Measurements from ENCODE around the gene S100A7A. TPM values are rescaled to one million over a fixed set of nuclear protein-coding genes. Genes with fewer than 3 reads are reported as not detected.
A peak's percentile ranks its signal among the peaks of the same experiment; 100 is the strongest.
"Not testable (repeated sequence)": the region's sequence is repeated elsewhere in the genome, so short reads cannot be mapped to it uniquely, and the experiment has no call there.

S100A7A gene
- total RNA-seq, 2 donors from 2014 or later, result not detected

- no peak for DNase-seq (ENCODE audit: low spot score)
- intact Hi-C loops (cut with DNase I), result no loop called here
Observed at GRCh38 chr1:153443486-153443885, 27.2 kb downstream of the S100A7A start.

DNA sequence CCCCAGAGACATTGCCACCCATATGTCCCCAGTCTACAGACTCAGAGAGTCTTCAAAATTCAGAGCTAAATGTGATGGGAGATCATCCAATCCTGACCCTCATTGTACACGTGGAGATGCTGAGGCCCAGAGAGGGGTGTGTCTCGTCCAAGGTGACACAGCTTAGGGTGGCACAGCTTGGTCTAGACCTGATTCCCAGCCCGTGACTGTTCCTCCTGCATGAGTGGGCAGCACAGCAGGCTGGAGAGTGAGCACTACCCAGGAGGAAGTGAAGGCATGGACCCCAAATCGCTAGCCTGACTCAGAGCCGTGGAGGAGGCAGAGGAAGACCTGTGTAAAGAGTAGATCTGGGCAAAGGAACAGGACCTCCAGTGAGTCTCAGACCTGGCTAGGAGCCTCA lies 27.8 kb downstream of the S100A7A start:
- intact Hi-C loops (cut with DNase I), result no loop called here
- no peak for DNase-seq (ENCODE audit: low spot score)

GRCh38 chr1:153447498-153448170 lies 31.3 kb downstream of the S100A7A start:
- DNase-seq (ENCODE audit: low spot score), result no peak
- intact Hi-C loops (cut with DNase I), result no loop called here

DNA sequence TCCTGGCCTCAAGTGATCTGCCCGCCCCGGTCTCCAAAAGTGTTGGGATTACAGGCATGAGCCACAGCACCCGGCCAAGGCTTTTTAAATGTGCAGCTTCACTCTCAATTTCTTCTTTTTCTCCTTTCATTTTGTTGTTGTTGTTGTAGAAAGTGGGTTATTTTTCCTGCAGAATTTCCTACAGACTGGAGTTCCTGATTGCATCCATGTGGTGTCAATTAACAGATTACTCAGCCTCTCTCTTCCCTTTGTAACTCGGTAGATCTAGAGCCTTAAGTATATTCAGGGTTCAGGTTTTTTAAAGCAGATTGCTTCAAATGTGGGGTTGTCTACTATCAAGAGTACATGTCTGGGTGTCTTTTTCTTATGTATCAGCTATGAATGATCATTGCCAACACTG lies 32.5 kb downstream of the S100A7A start:
- DNase-seq (ENCODE audit: low spot score); intact Hi-C loops (cut with DNase I): not testable (repeated sequence)

DNA sequence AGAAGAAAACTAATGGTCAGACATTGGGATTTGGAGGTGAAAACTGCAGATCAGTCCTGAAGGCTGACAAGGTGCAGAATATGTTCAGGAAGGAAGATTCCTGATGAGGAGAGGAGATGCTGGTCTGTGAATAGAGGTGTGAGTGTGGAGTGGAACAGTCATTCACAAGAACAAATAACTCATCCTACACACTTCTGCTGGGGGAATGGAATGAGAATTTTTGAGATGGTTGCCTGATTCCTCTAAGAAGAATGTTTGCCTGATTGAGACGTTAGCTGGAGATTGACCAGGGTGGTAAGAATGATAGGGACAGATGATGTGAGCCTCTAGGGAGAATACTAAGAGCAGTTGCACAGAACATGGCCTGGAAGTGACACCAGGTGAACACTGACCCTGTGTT lies 40.1 kb downstream of the S100A7A start:
- no peak for DNase-seq (ENCODE audit: low spot score)
- intact Hi-C loops (cut with DNase I), result no loop called here

DNA sequence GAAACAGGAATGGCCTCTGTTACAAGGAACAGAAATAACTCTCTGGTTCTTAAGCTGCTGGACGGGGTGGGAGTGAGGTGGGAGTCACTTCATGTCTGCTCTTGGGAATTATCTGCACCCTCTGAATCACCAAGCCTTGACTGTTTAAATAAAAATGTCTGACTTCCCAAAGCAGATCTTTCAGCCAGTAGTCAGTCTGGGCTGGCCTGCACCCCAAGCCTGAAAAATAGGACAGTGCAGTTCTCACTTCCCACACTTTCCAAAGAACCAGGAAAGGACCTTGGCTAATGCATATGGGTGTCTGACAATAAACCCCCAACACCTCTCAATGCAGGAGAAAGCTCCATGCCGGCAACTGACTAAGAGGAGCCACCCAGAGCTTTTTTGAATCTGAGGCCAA lies 43.3 kb downstream of the S100A7A start:
- no peak for DNase-seq (ENCODE audit: low spot score)
- intact Hi-C loops (cut with DNase I), result no loop called here

DNA sequence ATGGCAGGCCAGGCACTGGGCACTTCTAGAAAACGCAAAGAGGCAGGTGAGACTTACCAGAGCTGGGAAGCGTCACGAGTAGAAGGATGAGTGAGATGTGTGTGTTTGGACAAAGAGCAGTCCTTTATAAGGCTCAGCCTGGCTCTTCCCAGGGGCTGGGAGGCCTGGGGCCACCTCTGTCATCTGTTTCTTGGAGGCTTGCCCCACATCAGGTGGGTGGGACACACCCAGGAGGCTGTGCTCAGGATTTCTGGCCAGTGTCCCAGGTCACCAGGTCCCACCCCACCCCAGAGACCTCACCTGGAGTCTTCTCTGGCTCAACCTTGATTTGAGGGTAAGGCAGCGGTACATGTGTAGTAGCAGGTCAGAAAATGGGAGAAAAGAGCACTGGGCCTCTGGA lies 44.2 kb downstream of the S100A7A start, which contains the start of gene S100A7:
Gene S100A7, minus strand, starts transcription at position 101 of the 400 bp plus-strand sequence. CDS start 1,638 bp downstream, outside the sequence.
- DNase-seq (ENCODE audit: low spot score), result no peak
- intact Hi-C loops (cut with DNase I), result no loop called here

GRCh38 chr1:153462741-153463140 lies 46.4 kb downstream of the S100A7A start:
- DNase-seq (ENCODE audit: low spot score); intact Hi-C loops (cut with DNase I): not testable (repeated sequence)

DNA sequence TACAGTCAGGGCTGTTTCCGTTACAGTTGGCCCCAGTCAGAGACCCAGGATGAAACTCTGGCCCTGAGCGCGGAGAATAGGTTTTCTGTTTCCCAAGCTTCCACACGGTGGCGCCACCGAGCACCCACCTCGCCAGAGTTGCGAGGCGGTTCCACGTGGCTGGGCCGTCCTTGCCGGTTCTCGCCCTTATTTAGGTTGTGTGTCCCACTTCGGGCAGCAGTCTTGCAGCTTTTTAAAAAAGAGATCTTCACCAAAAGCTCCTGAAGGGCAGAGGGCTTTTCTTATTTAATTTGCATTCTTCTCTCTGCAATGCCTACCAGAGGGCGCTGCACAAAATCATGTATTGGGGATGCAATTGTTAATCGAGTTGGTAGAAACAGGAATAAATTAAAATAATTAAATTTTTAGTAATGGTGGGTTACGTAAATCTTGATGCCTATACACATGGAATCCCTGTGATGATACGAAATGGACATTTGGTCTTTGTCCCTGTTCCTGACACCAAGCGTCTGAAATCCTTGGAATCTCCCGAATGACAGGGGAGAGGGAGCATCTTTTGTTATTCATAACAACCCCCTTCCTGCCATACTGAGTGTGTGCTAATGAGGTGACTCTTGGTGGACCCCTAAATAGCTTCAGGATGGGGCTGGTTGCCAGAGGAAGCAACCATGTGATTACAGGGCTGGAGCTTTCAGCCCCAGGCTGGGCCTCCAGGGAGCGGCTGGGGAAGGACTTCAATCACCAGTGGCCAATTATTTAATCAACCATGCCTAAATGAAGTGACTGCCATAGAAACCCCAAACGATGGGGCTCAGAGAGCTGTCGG lies 49.7 kb downstream of the S100A7A start:
- DNase-seq (ENCODE audit: low spot score), result peak; percentile 89
- intact Hi-C loops (cut with DNase I), result loop anchor here in 1 of 2 donors (2.0 kb wide), 1 partner anchor 47 kb away; no protein-coding TSS in a partner anchor

DNA sequence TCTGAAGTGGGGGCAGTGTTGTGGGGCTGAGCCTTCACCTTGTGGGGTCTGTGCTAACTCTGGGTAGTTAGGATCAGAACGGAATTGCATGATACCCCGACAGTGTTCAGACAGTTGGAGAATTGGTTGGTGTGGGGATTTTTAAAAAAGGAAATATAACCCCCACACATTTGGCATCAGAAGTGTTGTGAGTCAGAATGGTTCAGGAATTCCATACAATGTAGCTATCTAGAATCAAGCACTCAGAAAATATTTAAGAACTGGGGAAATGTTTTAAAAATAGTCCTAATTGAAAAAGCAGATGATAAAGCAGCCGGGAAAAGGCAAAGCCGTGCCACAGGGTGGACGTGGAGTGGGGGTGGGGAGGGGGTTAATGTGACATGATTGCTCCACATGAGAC lies 50.6 kb downstream of the S100A7A start:
- intact Hi-C loops (cut with DNase I), result no loop called here
- DNase-seq (ENCODE audit: low spot score), result no peak

- intact Hi-C loops (cut with DNase I), result no loop called here
- no peak for DNase-seq (ENCODE audit: low spot score)
Observed at GRCh38 chr1:153470707-153471106, 54.4 kb downstream of the S100A7A start.

Other genes with a start within 250 kb of the S100A7A start
- not detected for gene LELP1, start 213.1 kb upstream of the S100A7A start, total RNA-seq
- not detected for gene PRR9, start 198.9 kb upstream of the S100A7A start, total RNA-seq
- not detected for gene LORICRIN, start 156.8 kb upstream of the S100A7A start, total RNA-seq
- not detected for gene PGLYRP3, start 103.6 kb upstream of the S100A7A start, total RNA-seq
- not detected for gene PGLYRP4, start 67.7 kb upstream of the S100A7A start, total RNA-seq
- 100 to 1,000 TPM; 158 to 525 TPM for gene S100A9, start 58.7 kb upstream of the S100A7A start, total RNA-seq
- gene S100A12, start 40.9 kb upstream of the S100A7A start, total RNA-seq, result 10 to 100 TPM; 12.6 to 34.4 TPM
- gene S100A8, start 25.4 kb upstream of the S100A7A start, total RNA-seq, result 100 to 1,000 TPM; 123 to 360 TPM
- not detected for gene S100A7, start 44.1 kb downstream of the S100A7A start, total RNA-seq
- 1,000 to 10,000 TPM; 1,174 to 1,536 TPM for gene S100A6, start 119.5 kb downstream of the S100A7A start, total RNA-seq
- gene S100A5, start 124.4 kb downstream of the S100A7A start, total RNA-seq, result not detected
- gene S100A4, start 129.3 kb downstream of the S100A7A start, total RNA-seq, result 100 to 1,000 TPM; 286 to 472 TPM
- 1 to 10 TPM; 4.1 to 8.3 TPM for gene S100A3, start 132.7 kb downstream of the S100A7A start, total RNA-seq
- gene S100A2, start 149.3 kb downstream of the S100A7A start, total RNA-seq, result 1 to 10 TPM; 1.5 to 3.5 TPM
- gene S100A16, start 196.6 kb downstream of the S100A7A start, total RNA-seq, result 10 to 100 TPM; 67.0 to 99.2 TPM
- not detected for gene S100A14, start 199.8 kb downstream of the S100A7A start, total RNA-seq
- 100 to 1,000 TPM; 149 to 167 TPM for gene S100A13, start 211.0 kb downstream of the S100A7A start, total RNA-seq
- 1 to 10 TPM in 1 of 2 donors, under 1 TPM in 1; 0.74 to 1.8 TPM for gene S100A1, start 211.9 kb downstream of the S100A7A start, total RNA-seq
- gene CHTOP, start 217.5 kb downstream of the S100A7A start, total RNA-seq, result 10 to 100 TPM; 44.5 to 47.3 TPM
- 10 to 100 TPM; 30.3 to 31.2 TPM for gene SNAPIN, start 242.2 kb downstream of the S100A7A start, total RNA-seq

Measured in posterior vena cava (tissue), 2 donors.